ENCODE results near the gene HSD17B3. TPM values are rescaled to one million over a fixed set of nuclear protein-coding genes. Genes with fewer than 3 reads are reported as not detected.

The HSD17B3 gene
- total and polyA plus RNA-seq, 2 of the 13 experiments (the other 11 are each of a cell fraction or from before 2014, with no cell fraction given), result 0.12 TPM; not detected in 1

DNA sequence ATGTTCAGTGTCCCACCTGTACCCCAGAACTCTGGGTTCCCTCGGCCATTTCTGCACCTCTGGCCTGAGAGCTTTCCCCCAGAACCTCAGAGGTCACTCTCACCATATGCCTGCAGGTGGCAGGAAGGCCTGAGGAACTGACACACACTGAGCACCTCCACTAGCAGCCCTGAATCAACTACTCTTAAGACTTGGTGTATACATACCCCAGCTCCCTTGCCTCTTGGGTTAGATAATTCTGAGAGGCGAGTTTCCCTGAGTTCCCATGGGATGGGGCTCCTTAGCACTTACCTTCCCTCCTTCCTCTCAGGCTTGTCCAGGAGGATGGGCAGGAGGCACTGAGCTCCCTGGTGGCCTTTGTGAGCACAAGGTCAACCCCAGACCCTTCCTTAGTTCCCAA, 86.1 kb downstream of the HSD17B3 start:
- TF ChIP-seq ZNF382 (CRISPR knock-in tag; IDR thresholded peaks at IDR 0.05; ENCODE audit: borderline replicate concordance), result no peak
- TF ChIP-seq AKAP8 (CRISPR knock-in tag; IDR thresholded peaks at IDR 0.05), result no peak
- TF ChIP-seq ZNF660 (CRISPR knock-in tag; IDR thresholded peaks at IDR 0.05; ENCODE audit: borderline replicate concordance, low read depth), result no peak
- no peak for TF ChIP-seq PRMT3 (CRISPR knock-in tag; IDR thresholded peaks at IDR 0.05; ENCODE audit: borderline replicate concordance, low read depth)
- TF ChIP-seq, protein P1, sequence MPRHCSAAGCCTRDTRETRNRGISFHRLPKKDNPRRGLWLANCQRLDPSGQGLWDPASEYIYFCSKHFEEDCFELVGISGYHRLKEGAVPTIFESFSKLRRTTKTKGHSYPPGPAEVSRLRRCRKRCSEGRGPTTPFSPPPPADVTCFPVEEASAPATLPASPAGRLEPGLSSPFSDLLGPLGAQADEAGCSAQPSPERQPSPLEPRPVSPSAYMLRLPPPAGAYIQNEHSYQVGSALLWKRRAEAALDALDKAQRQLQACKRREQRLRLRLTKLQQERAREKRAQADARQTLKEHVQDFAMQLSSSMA (CRISPR knock-in tag; IDR thresholded peaks at IDR 0.05), result no peak
- TF ChIP-seq HOXA7 (CRISPR knock-in tag; IDR thresholded peaks at IDR 0.05), result no peak
- TF ChIP-seq SRY (CRISPR knock-in tag; IDR thresholded peaks at IDR 0.05), result no peak
- no peak for TF ChIP-seq POLR2AphosphoS5 (IDR thresholded peaks at IDR 0.05; ENCODE audit: low read depth, low read length)
- no peak for TF ChIP-seq ZNF232 (CRISPR knock-in tag; IDR thresholded peaks at IDR 0.05; ENCODE audit: borderline replicate concordance)
- TF ChIP-seq ZNF546 (CRISPR knock-in tag; conservative IDR thresholded peaks at IDR 0.05), result no peak
- TF ChIP-seq ZIK1 (CRISPR knock-in tag; IDR thresholded peaks at IDR 0.05; ENCODE audit: borderline replicate concordance, low read depth), result no peak
- no peak for TF ChIP-seq MYC (CRISPR knock-in tag; IDR thresholded peaks at IDR 0.05; ENCODE audit: borderline replicate concordance)
- TF ChIP-seq, protein P2, sequence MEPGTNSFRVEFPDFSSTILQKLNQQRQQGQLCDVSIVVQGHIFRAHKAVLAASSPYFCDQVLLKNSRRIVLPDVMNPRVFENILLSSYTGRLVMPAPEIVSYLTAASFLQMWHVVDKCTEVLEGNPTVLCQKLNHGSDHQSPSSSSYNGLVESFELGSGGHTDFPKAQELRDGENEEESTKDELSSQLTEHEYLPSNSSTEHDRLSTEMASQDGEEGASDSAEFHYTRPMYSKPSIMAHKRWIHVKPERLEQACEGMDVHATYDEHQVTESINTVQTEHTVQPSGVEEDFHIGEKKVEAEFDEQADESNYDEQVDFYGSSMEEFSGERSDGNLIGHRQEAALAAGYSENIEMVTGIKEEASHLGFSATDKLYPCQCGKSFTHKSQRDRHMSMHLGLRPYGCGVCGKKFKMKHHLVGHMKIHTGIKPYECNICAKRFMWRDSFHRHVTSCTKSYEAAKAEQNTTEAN (CRISPR knock-in tag; conservative IDR thresholded peaks at IDR 0.05), result no peak
- TF ChIP-seq, protein P3, sequence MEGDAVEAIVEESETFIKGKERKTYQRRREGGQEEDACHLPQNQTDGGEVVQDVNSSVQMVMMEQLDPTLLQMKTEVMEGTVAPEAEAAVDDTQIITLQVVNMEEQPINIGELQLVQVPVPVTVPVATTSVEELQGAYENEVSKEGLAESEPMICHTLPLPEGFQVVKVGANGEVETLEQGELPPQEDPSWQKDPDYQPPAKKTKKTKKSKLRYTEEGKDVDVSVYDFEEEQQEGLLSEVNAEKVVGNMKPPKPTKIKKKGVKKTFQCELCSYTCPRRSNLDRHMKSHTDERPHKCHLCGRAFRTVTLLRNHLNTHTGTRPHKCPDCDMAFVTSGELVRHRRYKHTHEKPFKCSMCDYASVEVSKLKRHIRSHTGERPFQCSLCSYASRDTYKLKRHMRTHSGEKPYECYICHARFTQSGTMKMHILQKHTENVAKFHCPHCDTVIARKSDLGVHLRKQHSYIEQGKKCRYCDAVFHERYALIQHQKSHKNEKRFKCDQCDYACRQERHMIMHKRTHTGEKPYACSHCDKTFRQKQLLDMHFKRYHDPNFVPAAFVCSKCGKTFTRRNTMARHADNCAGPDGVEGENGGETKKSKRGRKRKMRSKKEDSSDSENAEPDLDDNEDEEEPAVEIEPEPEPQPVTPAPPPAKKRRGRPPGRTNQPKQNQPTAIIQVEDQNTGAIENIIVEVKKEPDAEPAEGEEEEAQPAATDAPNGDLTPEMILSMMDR (CRISPR knock-in tag; IDR thresholded peaks at IDR 0.05), result no peak
- no peak for TF ChIP-seq IKZF4 (CRISPR knock-in tag; IDR thresholded peaks at IDR 0.05; ENCODE audit: borderline replicate concordance, low read depth, not compliant biosample characterization)
- TF ChIP-seq, protein P4, sequence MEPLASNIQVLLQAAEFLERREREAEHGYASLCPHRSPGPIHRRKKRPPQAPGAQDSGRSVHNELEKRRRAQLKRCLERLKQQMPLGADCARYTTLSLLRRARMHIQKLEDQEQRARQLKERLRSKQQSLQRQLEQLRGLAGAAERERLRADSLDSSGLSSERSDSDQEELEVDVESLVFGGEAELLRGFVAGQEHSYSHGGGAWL (CRISPR knock-in tag; IDR thresholded peaks at IDR 0.05), result no peak
- no peak for TF ChIP-seq ZBTB7B (CRISPR knock-in tag; IDR thresholded peaks at IDR 0.05)
- TF ChIP-seq ASH2L (IDR thresholded peaks at IDR 0.05; ENCODE audit: insufficient read length, low read depth, low read length), result no peak

More for the DNA sequence above, 86.1 kb downstream of the HSD17B3 start:
- no peak for ATAC-seq
- intact Hi-C loops (cut with micrococcal nuclease; ENCODE audit: unreplicated experiment) (loop anchor here (5.0 to 10.0 kb wide), 3 partner anchors 151 to 701 kb away; partner anchors contain the start of genes ERCC6L2 and PTCH1), in situ Hi-C loops (cut with HindIII; ENCODE audit: extremely low pct_ligation_motif_present, low pct_unique_long_range_greater_than_20kb) (no loop called here)
- ChIA-PET POLR2A (no interaction called here), CTCF (ENCODE audit: low intra/inter-chr PET ratio, low total read pairs) (no interaction called here)
- WGBS (ENCODE audit: low lambda C conversion rate), result 6% methylated on average over 2 of the region's 2 CpGs
- FAIRE-seq, result no peak
- no peak overlapping the region for H3K9ac ChIP-seq (ENCODE audit: insufficient read depth, low read depth, low read length)
- H3K79me2 ChIP-seq (ENCODE audit: insufficient read depth, low read length), result no peaks in the 10 kb centered on the region
- no peak overlapping the region for H3K4me3 ChIP-seq (replicated peaks in 1 of 3; ENCODE audit: insufficient read depth in 1 of 3, low read depth in 2 of 3, low read length in 3 of 3)
- no peak overlapping the region for H2AFZ ChIP-seq (ENCODE audit: low read length)
- H3K27ac ChIP-seq (ENCODE audit: extremely low read length, insufficient read depth, low read length), result no peak overlapping the region
- no peak for DNase-seq (ENCODE audit: low spot score)
- peaks cover 0 to 39% of the 10 kb centered on the region in 2 experiments; a peak in 3 of 5 replicates for H3K27me3 ChIP-seq (ENCODE audit: control insufficient read depth in 1 of 2, insufficient read depth in 2 of 2, low read length in 2 of 2)
- BruUV-seq (replicated peaks), result no TSS peak
- no peaks in the 10 kb centered on the region for H3K36me3 ChIP-seq (replicated peaks in 1 of 2; ENCODE audit: control insufficient read depth in 1 of 2, insufficient read depth in 2 of 2, low read length in 2 of 2)
- no peak overlapping the region for H3K4me2 ChIP-seq (ENCODE audit: low read depth, low read length)
- no peaks in the 10 kb centered on the region for H3K9me3 ChIP-seq (ENCODE audit: low read length)
- H4K20me1 ChIP-seq (ENCODE audit: insufficient read depth, low read length), result no peaks in the 10 kb centered on the region
- peaks cover 10% of the 10 kb centered on the region for H3K4me1 ChIP-seq (ENCODE audit: insufficient read depth, low read length)

All from HepG2 (cell line).